Retinal pigment epithelial cell (primary cell): ENCODE results near the gene CYS1.

Experiments used
- DNase-seq: peaks from one replicate; pipeline ENCODE4 v3.0.0-alpha.2; 2010; ENCODE audit warnings: low read depth
- H3K4me3 ChIP-seq: 2 replicates; pipeline ENCODE4 v1.5.1; 2011; ENCODE audit warnings: mild to moderate bottlenecking, low read length, control low read depth, moderate library complexity
- TF ChIP-seq, protein P1 (sequence below): conservative IDR thresholded peaks from 2 replicates; pipeline ENCODE4 v1.5.1; 2011; ENCODE audit warnings: low read depth, low read length, control low read depth, inconsistent platforms

The CYS1 gene

GRCh38 chr2:10058251-10059015, 21.8 kb downstream of the CYS1 start:
- H3K4me3 ChIP-seq, result no peak overlapping the region
- TF ChIP-seq, protein P1, sequence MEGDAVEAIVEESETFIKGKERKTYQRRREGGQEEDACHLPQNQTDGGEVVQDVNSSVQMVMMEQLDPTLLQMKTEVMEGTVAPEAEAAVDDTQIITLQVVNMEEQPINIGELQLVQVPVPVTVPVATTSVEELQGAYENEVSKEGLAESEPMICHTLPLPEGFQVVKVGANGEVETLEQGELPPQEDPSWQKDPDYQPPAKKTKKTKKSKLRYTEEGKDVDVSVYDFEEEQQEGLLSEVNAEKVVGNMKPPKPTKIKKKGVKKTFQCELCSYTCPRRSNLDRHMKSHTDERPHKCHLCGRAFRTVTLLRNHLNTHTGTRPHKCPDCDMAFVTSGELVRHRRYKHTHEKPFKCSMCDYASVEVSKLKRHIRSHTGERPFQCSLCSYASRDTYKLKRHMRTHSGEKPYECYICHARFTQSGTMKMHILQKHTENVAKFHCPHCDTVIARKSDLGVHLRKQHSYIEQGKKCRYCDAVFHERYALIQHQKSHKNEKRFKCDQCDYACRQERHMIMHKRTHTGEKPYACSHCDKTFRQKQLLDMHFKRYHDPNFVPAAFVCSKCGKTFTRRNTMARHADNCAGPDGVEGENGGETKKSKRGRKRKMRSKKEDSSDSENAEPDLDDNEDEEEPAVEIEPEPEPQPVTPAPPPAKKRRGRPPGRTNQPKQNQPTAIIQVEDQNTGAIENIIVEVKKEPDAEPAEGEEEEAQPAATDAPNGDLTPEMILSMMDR, result no peak
- no peak for DNase-seq

- no peak overlapping the region for H3K4me3 ChIP-seq
Measured at GRCh38 chr2:10057231-10058107, 22.7 kb downstream of the CYS1 start.

DNA sequence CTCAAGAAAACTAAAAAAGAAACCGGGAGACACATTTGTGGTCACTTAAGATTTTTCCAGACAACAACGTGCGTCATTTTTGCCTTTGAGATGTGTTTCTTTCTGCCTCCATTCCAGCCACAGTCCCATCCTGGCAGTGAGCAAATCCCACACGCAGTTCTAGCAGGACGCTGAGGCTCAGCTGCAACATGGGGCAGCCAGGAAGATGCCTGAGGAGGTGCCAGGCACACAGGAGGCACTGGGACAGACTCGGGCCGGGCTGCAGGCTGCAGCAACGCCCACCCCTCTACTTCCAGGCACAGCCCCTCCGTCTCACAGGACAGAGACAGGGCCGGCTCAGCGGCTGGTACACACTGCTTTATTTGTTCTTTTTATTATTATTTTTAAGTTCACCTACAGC, 23.8 kb downstream of the CYS1 start:
- no peak overlapping the region for H3K4me3 ChIP-seq
- no peak for DNase-seq
- TF ChIP-seq, protein P1, result no peak

More at GRCh38 chr2:10057231-10058107, 22.7 kb downstream of the CYS1 start:
- DNase-seq, result no peak
- TF ChIP-seq, protein P1, result no peak

GRCh38 chr2:10054976-10055375, 25.2 kb downstream of the CYS1 start:
- no peak overlapping the region for H3K4me3 ChIP-seq
- TF ChIP-seq, protein P1, result no peak

GRCh38 chr2:10054424-10054823, 25.8 kb downstream of the CYS1 start:
- H3K4me3 ChIP-seq, result no peak overlapping the region
- TF ChIP-seq, protein P1, result no peak
- DNase-seq, result no peak

More at GRCh38 chr2:10054976-10055375, 25.2 kb downstream of the CYS1 start:
- DNase-seq, result no peak

DNA sequence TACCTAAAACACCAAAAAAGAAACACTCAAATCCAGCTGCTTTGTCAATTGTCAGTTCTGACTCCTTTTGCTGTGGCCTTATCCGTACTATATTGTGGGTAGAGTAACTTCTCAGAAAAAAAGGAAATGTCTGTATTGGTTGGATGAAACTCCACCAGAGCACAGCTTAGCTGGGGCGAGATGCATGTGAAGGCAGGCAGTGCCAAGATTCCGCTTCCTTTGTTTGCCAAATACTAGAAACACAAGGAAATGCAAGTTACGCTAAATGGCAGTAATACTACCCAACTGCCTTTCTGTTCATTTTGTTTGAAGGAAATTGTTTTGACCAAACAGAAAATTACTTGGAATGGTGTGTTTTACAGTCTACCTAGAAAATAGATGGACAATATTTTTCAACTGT, 26.9 kb downstream of the CYS1 start:
- TF ChIP-seq, protein P1, result no peak
- DNase-seq, result no peak
- H3K4me3 ChIP-seq, result no peak overlapping the region

- no peak overlapping the region for H3K4me3 ChIP-seq
- TF ChIP-seq, protein P1, result no peak
- DNase-seq, result no peak
Measured at GRCh38 chr2:10052216-10052615, 28.0 kb downstream of the CYS1 start.
